GM18951 (cell line): Measurements from ENCODE around the gene JOSD1.

Experiments used
- POLR2A ChIP-seq: IDR thresholded peaks from 4 replicates; pipeline ENCODE4 v1.6.1; 2011; ENCODE audit warnings: mild to moderate bottlenecking; ENCODE audit not compliant: insufficient read length, insufficient read depth; ENCODE audit errors: extremely low read depth
- in situ Hi-C: fragments of 300-500 bp; cut with MboI; formaldehyde crosslinking; loops from one replicate; pipeline ENCODE4 v1.12.0; 2022; ENCODE audit warnings: low sequenced_read_pairs, mixed read lengths, inconsistent platforms; ENCODE audit not compliant: unreplicated experiment

Gene JOSD1

GRCh38 chr22:38715176-38715764 lies 14.5 kb upstream of the JOSD1 start:
- in situ Hi-C loops, result no loop called here
- no peak for TF ChIP-seq POLR2A

GRCh38 chr22:38713921-38714320 lies 13.2 kb upstream of the JOSD1 start:
- TF ChIP-seq POLR2A, result no peak
- in situ Hi-C loops, result no loop called here

DNA sequence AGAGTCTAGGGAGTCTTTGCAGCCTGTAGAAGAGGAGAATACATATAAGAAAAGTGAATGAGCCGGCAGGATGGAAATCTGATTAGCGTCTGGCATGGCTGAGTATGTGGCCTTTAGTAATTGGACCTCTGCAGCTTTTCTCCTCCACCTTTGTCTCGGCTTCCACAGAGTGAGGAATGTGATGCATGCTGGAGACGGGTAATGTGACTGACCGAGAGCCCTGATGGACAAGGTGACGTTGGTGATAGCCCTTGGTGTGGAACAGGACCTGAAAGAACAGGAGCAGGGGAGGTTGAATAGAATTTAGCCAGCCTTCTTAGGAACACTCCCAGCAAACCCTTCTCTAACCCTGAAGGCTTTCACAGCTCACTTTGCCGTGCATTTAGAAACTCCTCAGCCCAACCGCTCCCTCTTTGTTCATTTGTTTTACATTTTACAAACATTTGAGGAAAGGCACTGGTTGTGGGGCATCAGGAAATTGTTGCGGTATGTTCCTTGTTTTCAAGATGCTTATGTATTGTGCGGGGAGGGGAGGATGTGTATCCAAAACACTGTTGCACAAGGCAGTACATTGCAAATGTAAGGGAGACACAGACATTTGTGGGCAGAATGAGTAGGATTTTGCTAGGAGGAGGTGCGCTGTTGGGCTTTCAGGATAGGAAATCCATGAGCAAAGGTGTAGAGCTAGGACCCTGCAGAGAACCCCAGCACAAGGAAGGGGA lies 11.9 kb upstream of the JOSD1 start:
- TF ChIP-seq POLR2A, result no peak
- in situ Hi-C loops, result no loop called here

DNA sequence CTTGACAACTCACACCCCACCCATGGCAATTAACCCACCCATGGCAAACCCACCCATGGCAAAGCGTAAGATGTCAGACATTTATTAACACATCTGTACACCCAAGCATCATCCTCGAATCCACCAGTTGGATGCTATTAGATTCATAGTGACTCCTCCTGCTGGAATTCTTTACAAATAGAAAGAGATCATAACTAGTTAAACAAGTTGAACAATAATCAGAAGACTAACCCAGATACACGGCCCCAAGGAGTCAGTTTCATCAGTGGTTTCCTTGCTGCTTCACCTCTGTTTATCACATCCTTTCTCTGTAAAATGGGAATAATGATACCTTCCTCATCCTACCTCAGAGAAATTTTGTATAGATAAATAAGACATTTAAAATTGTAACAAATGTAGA lies 10.1 kb upstream of the JOSD1 start:
- in situ Hi-C loops, result no loop called here

DNA sequence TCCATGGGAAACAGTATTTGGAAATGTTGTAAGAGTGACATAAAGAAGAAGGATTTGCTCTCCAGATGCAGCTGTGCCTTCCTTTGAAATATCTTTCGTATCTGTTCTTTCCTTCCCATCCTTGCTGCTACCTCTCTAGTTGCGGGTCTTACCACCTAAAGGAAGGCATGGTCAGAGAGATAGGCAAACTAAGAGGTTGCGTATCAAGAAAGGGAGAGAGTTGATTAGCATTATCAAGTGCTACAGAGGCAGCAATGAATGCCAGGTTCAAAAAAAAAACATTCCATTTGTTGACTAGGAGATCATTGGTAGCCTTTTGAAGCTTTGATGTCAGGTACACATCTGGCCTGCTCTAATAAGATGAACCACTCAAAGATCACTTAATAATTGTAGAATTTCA lies 9.6 kb upstream of the JOSD1 start:
- no peak for TF ChIP-seq POLR2A
- in situ Hi-C loops, result no loop called here

More for the DNA sequence above, 10.1 kb upstream of the JOSD1 start:
- no peak for TF ChIP-seq POLR2A

GRCh38 chr22:38709306-38709705 lies 8.6 kb upstream of the JOSD1 start:
- in situ Hi-C loops, result no loop called here
- TF ChIP-seq POLR2A, result no peak

GRCh38 chr22:38707984-38708383 lies 7.2 kb upstream of the JOSD1 start:
- in situ Hi-C loops, result no loop called here
- no peak for TF ChIP-seq POLR2A

DNA sequence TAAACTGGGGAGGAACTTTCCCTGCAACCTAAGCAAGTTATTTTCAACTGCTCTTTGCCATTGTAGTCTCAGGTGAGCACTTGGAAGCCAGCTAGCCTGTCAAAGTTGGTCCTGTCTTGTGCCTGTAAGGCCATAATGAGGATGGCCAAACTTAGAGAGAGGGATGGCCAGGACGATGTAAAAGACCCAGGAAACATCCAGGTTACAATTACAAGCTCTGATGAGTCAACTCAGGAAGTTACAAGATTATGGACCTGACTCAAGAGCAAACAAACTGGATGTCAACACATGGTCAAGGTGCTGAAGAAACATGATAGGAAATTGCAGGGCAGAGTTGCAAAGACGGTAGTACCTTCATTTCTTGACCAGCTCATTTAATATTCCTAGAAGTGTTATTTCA lies 6.6 kb upstream of the JOSD1 start:
- in situ Hi-C loops, result no loop called here
- no peak for TF ChIP-seq POLR2A

- in situ Hi-C loops, result no loop called here
- TF ChIP-seq POLR2A, result no peak
These were observed 6.1 kb upstream of the JOSD1 start for GRCh38 chr22:38706901-38707195.

GRCh38 chr22:38706101-38706900 lies 5.6 kb upstream of the JOSD1 start:
- no peak for TF ChIP-seq POLR2A
- in situ Hi-C loops, result no loop called here

- in situ Hi-C loops, result no loop called here
These were observed 4.7 kb upstream of the JOSD1 start, which contains the start of gene GTPBP1 for GRCh38 chr22:38705235-38706100. TSS of gene GTPBP1 (plus strand) at chr22:38705944. CDS start at chr22:38705956, 12 bp downstream.

GRCh38 chr22:38704654-38705234 lies 4.0 kb upstream of the JOSD1 start:
- in situ Hi-C loops, result no loop called here
- no peak for TF ChIP-seq POLR2A

More at GRCh38 chr22:38705235-38706100, 4.7 kb upstream of the JOSD1 start, which contains the start of gene GTPBP1:
- peak; percentile 97 for TF ChIP-seq POLR2A
